Measurements from ENCODE around the gene VMO1.
A peak's percentile ranks its signal among the peaks of the same experiment; 100 is the strongest.
"Not testable (repeated sequence)": the region's sequence is repeated elsewhere in the genome, so short reads cannot be mapped to it uniquely, and the experiment has no call there.

The VMO1 gene, protein sequence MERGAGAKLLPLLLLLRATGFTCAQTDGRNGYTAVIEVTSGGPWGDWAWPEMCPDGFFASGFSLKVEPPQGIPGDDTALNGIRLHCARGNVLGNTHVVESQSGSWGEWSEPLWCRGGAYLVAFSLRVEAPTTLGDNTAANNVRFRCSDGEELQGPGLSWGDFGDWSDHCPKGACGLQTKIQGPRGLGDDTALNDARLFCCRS

DNA sequence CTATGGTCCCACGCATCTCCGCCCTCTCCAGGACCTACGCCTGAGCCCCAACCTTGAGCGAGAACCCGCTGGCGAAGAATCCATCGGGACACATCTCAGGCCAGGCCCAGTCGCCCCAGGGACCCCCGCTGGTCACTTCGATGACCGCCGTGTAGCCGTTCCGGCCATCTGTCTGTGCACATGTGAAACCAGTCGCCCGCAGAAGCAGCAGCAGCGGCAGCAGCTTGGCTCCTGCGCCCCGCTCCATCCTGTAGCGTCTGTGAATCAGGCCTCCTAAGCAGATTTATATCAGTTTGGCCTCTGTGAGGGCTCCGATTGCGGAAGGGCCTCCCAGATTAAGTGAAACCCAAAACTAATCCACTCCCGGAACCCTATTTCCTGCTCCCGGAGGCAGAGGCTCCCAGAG lies at the start of gene VMO1:
TSS of gene VMO1 (minus strand) at position 259 of the 406 bp plus-strand sequence. CDS start at position 247, 12 bp downstream.
- peak; percentile 19 for DNase-seq (ENCODE audit: low spot score)

DNA sequence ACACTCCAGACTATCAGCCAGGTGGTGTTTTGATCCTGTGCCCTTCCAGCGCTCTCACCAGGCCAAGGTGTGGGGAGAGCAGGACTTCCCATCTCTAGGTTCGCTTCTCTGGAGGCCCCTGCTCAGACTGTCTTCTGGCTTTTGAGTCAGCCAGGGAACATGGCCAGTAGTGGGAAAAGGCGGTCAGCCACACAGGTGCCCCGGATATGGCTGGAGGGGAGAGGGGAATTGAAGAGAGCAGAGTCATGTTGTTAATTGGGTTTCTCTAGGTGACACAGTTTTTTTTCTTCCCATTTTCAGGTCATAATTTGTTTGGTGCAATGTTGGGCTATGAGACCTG lies 48.5 kb upstream of the VMO1 start:
- DNase-seq (ENCODE audit: low spot score): no peak

DNA sequence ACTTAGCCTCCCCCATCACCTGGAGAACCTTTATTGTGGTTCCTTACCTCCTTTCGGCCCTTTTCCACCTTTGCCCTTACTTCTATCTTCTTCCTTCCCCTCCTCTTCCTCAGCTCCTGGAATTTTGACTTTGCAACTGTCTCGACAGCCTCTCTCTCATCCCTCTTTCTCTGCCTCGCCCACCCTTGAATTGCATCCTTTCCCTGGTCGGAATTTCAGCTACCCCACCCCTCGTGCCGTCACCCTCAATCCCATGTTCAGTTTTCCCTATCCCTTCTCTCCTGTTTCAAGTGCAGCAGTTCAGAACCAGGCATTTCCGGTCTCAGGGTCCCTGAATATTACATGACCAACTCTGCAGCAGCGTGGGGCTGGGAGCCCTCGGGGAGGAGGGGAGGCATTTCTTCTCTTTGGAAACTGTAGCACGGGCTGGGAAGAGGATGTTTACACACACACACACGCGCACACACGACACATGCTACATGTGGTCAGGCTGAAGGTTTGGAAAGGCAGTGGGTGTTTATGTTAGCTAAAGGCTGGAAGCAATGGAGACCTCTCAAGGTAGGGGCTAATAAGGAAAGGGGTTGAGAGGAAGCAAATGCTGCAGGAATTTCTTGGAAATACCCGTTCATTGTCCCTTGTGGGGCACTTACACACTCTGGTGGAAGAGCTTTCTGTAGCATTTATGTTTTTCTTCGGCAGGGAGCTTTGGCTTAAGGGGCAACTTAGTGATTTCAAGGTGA lies 47.9 kb upstream of the VMO1 start:
- DNase-seq (ENCODE audit: low spot score): peak; percentile 47

DNA sequence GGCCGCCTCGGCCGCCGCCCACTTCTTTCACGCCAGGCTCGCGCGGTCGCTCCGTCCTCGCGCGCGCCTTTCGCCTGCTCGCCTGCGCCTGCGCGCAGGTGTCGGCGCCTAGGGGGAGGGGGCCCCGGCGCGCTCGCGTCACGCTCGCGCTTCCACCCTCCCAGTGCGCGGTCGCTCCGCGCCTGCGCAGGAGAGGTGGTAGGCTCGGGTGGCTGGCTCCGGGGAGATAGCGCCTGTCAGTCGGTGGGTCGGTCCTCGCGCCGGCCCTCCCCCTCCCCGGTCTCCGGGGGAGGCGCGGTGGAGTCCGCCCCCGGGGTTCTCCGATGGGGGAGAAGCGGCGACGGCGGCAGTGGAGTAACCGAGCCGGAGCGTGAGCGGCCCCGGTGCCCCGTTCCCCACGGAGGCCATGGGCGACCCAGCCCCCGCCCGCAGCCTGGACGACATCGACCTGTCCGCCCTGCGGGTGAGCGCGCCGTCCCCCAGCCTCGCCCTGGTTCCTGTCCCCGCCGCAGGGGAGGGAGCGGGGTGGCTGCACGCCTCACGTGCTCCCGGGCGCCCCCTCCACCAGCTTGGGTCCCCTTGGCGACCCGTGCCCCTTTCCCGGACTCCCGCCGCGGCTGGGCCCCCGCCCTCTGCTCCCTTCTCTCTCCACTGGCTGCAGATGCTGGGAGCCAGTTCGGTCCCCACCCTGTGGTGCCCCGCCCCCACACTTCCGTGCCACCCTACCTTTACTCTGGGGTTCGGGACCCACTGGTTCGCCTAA lies 47.2 kb upstream of the VMO1 start, which contains the start of gene MINK1:
TSS of gene MINK1 (plus strand) at position 163 of the 763 bp plus-strand sequence. CDS start at position 407, 244 bp downstream.
- peak; percentile 88 for DNase-seq (ENCODE audit: low spot score)

DNA sequence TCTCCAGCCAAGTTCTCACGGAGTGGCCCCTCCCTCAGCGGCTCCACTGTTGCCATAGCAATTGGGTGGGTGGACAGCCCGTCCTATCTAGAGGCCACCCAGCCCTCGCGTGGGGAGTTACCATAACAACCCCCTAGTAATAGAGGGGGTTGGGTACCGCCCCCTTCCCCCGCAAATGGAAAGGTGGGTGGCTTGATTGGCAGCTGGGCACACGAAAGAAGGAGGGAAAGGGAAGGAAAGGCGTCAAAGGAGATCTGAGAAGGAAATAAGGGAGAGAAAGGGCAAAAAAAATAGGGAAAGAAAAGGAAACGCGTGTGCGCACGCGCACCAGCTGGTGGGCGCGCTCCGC lies 46.6 kb upstream of the VMO1 start:
- DNase-seq (ENCODE audit: low spot score): not testable (repeated sequence)

DNA sequence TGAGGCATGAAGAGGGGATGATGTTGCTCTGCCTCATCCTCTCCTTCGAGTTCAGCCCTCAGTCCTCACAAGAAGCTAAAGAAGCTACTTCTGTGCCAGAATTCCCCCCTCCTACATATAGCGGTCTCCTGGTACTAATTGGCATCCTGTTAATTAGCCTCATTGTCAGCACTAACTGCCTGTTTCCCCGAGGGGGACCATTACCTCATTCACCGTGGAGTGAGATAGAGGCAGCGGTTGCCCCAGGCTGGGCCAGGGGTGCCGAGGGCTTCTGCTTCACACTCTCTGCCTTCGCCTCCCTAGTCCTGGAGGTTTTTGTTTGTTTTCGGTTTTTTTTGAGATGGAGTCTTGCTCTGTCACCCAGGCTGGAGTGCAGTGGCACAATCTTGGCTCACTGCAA lies 41.2 kb upstream of the VMO1 start:
- DNase-seq (ENCODE audit: low spot score): no peak

DNA sequence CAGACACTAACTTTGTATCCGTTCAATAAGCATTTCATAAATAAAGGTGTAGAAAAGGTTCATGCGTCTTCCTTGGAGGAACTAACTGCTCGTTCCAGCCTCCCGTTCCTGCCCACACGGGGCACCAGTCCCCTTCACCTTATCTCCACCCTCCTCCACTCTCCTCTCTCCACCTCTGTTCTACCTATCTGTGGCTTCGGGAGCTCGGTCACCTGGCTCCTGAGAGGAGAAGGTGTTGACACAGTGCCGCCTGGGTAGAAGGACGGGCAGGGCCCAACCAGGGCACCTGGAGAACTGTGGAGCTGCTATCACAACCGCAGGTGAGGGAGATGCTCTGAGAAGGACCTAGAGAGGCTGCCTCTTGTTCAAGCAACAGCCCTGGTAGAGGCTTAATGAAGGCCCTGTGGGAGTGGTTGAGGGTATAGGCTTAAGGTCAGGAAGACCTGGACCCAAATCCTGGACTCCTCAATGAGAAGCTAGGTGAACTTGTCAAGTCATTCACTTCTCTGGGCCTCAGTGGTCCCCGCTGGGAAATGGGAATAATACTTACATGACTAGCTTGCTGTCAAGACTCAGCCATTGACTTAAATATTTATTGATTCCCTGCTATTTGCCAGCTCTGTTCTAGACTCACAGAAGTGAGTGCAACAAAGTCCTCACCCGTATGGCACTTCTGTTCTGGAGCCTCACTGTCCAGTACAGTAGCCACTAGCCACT lies 37.4 kb upstream of the VMO1 start:
- no peak for DNase-seq (ENCODE audit: low spot score)

DNA sequence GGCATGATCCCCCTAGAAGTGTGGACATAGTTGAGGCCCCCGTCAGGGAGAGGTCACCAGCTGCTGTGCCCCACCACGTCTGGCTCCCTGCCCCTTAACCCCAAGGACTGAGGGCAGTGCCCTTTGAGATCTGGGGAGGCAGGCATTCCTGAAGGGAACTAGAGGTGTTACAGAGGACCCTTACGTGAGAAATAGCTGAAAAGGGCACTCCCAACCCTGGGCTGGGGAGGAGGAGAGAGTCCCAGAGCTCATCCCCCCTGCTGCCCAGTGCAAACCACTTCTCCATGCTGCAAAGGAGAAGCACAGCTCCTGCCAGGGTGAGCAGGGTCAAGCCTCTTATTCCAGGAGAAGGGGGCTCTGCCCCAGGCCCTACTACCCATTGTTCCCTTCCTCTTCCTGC lies 36.7 kb upstream of the VMO1 start:
- no peak for DNase-seq (ENCODE audit: low spot score)

DNA sequence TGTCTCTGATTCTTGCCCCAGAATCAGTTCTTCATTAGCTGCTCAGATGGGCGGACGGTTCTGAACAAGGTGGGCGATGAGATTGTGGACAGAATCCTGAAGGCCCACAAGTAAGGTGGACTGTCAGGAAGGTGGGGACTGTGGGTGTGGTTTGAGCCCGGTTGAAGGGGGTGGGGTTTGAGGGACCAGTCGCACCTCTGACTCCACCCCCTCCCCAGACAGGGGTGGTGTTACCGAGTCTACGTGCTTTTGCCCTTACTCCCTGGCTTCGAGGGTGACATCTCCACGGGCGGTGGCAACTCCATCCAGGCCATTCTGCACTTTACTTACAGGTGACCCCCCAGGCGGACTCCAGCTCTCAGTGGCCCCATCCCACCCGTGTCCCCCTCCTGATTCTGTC lies 32.1 kb upstream of the VMO1 start:
- no peak for DNase-seq (ENCODE audit: low spot score)

DNA sequence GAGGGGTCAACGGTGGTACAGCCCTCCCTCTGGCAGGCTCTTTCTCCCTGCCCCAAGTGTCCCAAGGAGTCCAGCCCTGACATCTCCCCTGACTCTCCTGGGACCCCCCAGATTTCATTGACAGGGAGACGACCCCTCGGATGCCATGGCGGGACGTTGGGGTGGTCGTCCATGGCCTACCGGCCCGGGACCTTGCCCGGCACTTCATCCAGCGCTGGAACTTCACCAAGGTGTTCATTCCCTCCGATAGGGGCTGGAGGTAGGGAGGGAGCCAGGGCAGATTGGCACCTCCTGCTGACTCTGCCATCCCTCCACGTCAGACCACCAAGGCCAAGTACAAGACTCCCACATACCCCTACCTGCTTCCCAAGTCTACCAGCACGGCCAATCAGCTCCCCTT lies 30.7 kb upstream of the VMO1 start:
- DNase-seq (ENCODE audit: low spot score): no peak

DNA sequence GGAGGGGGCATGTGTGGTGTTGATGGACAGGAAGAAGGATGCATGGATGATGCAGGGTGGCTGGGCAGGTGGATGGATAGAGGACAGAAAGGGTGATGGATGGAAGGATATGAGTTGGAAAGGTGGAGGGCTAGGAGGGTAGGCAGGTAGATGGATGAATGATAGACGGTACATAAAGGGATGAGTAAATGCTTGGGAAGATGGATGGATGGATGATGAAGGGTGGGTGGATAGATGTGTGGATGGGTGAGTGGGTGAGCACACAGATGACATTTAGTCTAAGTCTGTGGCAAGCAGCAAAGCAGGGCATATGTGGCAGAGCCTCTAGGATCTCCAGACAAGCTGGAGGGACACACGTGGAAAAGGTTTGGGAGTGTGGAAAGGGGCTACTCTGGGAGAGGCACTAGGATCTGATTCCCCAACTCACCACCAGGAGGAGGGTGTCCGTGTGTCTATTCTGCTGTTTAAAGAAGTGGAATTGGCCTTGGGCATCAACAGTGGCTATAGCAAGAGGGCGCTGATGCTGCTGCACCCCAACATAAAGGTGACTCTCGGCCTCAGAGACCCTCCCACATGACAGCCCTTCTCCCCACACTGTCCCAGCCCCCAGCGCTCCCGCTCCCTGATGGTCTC lies 29.0 kb upstream of the VMO1 start:
- no peak for DNase-seq (ENCODE audit: low spot score)

DNA sequence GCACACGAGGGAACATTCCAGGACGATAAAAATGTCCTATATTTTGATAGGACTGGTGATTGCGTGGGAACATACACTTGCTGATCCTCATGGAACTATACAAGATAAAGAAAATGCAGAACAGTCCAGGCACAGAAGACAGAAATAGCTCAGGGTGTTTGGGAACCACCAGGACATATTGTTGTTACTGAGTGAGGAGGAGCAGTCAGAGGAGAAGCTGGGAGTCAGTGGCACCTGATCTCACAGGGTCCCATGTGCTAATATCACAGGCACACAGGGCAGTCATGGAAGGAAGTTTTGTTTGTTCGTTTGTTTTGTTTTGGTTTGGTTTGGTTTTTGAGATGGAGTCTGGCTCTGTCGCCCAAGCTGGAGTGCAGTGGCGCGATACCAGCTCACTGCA lies 26.5 kb upstream of the VMO1 start:
- DNase-seq (ENCODE audit: low spot score): no peak

DNA sequence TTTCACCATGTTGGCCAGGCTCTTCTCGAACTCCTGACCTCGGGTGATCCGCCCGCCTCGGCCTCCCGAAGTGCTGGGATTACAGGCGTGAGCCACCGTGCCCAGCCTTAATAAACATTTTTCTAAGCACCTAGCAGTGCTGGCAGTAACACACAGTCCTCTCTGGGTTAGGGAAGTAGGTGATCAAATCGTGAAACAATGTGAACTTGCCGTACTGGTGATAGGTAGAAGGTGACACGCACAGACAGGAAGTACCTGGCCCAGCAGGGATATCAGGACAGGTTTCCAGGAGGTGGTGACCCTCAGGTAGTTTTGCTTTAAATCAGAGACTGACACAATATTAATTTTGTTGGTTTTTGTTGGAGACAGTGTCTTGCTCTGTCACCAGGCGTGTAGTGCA lies 25.3 kb upstream of the VMO1 start:
- no peak for DNase-seq (ENCODE audit: low spot score)

DNA sequence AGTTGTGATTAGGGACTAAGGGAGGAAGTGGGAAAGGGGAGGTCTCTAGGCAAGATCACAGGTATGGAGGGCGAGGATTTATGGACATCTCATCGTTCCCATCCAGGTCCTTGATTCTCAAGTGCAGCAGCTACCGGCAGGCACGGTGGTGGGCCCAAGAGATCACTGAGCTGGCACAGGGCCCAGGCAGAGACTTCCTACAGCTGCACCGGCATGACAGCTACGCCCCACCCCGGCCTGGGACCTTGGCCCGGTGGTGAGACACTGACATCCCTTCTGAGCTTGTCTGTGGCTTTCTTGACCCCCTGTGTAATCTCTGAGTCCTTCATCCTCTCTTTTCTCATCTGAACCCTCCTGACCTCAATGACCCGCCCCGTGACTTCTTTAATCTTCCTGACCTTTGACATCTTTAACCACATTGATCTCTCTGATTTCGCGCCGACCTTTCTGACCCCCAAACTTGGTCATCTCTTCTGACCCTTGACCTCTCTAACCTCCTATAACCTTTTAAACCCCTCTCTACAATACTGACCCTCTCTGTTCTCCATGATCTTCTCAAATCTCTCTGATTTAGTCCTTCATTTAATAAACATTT lies 24.6 kb upstream of the VMO1 start:
- DNase-seq (ENCODE audit: low spot score): no peak

DNA sequence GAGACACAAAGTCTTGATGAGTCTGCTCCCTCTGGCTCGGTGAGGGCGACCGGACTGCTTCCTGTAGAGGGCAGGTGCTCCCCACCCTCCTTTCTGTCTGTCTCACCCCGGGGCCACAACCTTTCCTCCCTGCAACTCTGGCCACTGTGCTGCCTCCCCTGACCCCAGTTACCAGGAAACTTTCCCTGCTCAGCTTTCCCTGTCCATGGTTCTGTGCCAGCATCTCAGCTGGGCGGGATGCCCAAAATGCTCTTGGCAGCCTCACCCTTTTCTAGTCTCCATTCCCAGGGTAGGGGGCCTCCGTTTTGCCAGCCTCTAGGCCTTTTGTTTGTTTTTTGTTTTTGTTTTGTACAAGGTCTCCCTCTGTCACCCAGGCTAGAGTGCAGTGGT lies 22.2 kb upstream of the VMO1 start:
- peak; percentile 64 for DNase-seq (ENCODE audit: low spot score)

DNA sequence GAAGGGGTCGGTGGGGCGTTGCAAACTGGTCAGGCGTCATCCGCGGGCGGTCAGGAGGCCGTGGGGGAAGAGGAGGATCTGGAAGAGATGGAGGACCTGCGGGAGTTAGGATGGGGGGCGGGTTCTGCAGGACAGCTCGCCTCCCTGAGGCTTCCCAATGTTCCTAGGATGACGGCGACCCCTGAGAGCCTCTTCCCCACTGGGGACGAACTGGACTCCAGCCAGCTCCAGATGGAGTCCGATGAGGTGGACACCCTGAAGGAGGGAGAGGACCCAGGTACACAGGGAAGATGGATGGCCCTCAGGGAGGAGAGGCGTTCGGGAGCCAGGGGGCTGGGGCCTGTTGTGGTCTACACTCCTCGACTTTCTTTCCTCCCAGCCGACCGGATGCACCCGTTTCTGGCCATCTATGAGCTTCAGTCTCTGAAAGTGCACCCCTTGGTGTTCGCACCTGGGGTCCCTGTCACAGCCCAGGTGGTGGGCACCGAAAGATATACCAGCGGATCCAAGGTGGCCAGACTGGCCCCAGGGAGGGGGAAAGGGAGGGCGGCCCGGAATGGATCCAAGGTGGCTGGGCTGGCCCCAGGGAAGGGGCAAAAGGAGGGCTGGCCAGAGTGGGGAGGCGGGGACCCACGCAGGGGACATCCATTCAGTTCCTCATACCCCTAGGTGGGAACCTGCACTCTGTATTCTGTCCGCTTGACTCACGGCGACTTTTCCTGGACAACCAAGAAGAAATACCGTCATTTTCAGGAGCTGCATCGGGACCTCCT lies 21.6 kb upstream of the VMO1 start:
- DNase-seq (ENCODE audit: low spot score): no peak

DNA sequence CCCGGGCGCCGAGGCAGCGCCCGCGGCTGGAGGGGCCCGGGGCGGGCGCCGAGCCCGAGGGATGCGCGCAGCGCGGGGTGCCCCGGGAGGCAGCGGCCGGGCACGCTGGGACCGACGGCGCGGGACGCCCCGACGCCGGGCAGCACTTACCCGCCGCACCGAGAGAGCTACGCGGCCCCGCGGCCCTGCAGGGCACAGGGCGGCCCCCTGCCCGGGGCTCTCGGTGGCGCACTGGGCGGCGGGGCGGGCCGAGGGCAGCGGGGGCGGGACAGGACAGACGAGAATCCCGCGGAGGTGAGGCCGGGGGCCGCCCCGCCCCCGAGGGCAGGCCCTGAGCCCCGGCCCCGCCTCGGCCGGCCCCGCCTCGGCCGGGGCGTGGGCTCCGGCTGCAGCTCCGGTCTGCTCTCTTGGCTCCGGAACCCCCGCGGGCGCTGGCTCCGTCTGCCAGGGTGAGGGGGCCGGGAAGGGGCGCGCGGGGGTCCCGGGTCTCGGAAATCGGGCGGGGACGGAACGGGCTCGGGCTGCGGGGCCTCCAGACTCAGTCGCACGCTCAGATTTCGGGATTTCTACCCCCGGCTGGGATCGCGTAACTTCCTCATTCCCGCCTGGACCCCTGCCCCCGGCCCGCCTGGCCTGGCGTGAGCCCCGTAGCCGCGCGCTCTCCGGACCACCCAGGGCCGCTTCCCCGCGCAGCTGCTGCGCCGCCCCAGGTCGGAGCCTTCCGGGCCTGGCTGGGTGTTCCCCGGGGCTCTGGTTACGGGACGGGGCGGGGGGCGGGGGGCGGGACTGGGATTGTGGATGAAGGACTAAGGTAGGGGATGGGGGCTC lies 20.8 kb upstream of the VMO1 start, which contains the start of gene PLD2:
TSS of gene PLD2 (plus strand) at position 376 of the 828 bp plus-strand sequence. CDS start 621 bp downstream, outside the sequence.
- DNase-seq (ENCODE audit: low spot score): peak; percentile 84

DNA sequence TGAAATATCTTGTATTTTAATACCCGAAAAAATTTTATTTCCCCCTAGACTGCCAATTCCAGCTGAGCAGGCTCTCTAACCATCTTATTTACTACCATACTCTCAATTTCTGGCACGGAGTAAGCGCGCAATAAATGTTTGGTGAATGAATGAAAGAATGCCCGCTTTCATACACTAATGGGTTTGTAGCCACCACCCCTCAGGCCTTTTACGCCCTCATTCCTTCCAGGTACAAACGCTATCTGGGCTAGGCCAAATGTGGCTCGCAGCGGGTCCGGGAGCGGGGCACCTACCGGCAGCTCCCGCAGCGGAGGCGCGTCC lies 20.3 kb upstream of the VMO1 start:
- DNase-seq (ENCODE audit: low spot score): peak; percentile 17

DNA sequence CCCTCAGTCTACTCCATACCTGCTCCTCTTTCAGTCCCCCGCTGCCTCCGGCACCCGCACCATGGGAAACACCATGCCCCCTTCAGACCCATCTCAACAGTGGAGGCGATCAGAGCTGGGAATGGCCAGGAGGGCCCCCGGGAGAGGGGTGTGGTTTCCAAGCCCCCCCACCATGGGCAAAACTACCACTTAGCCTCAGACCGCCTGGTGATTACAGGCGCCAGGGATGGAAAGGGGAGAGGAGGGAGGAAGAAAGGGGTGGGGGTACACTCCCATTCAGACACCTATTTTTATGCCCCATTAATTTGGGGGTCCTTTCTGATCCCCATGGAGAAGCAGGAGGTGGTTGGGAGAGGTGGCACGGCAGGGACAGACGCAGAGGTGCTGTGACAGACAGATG lies 16.1 kb upstream of the VMO1 start, which contains the start of gene C17orf114:
TSS of gene C17orf114 (minus strand) at position 101 of the 400 bp plus-strand sequence.
- DNase-seq (ENCODE audit: low spot score): no peak
